Head of caudate nucleus (tissue), 42 donors: ENCODE data around the gene MUC3A.
A peak's percentile ranks its signal among the peaks of the same experiment; 100 is the strongest.

Experiments
- DNase-seq, 42 donors: peaks; one replicate each; pipeline versions ENCODE4 v3.0.0 to v3.0.0-alpha.2; 2020 to 2021; ENCODE audit warnings: mixed read lengths in 7 of 42
- intact Hi-C: fragments of 100-400 bp; cut with DNase I; formaldehyde crosslinking; loops from one replicate; pipeline ENCODE4 v1.15.0; 2022

The MUC3A gene

DNA sequence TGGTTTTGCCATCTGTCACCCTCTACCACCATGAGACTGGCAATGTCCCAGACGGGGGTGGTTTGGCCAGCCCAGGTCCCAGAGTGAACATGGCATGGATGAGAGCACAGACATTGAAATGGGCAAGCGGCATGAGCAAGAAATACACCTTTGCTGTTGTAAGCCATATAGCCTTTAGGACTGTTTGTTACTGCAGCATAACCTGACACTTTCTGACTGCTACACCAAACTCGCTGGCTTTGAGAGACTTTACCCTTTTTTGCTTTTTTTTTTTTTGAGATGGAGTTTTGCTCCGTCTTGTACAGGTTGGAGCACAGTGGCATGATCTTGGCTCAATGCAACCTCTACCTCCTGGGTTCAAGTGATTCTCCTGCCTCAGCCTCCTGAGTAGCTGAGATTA lies 5.2 kb upstream of the MUC3A start:
- intact Hi-C loops: no loop called here

DNA sequence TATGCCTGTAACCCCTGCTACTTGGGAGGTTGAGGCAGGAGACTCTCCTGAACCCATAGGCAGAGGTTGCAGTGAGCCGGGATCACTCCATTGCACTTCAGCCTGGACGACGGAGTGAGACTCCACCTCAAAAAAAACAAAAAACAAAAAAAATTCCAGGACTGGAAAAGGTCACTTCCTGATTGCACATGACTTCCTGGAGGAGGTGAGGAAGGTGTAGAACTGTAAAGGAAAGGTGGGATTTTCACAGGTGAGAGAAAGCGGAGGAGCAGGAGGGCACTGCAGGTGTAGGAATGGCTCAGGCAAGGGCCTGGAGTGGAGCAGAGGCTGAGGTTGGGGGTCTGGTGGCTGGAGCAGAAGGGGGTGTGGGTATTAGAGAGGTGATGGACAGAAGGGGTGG lies 3.2 kb upstream of the MUC3A start:
- DNase-seq: no peak
- intact Hi-C loops: no loop called here

More for the DNA sequence above, 5.2 kb upstream of the MUC3A start:
- no peak for DNase-seq

DNA sequence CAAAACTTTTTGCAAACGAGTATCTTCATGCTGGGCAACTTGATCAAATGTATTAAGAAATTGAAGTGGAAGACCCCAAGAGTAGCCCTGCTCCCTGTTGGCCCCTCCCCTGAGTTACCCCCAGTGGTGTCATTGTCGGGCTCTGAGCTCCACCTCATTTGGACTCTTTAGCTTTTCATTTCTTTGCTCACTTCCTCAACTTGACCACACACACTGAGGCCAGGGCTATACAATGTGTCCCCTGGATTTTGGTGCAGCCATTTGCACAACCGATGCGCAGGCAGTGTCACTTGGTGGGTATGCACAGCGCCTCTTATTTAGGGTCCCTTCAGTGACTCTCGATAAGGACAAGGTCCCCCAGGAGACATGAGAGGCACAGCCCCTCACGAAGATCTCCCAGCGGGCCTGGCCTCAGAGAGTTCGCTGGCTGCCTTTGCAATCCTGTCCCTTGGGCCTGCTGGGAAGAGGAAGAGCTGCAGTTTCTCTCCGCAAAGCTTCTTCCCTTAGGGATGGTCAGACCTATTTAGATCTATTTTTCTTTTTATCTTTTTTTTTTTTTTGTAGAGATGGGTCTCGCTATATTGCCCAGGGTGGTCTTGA lies 2.5 kb upstream of the MUC3A start:
- no peak for DNase-seq
- intact Hi-C loops: no loop called here

DNA sequence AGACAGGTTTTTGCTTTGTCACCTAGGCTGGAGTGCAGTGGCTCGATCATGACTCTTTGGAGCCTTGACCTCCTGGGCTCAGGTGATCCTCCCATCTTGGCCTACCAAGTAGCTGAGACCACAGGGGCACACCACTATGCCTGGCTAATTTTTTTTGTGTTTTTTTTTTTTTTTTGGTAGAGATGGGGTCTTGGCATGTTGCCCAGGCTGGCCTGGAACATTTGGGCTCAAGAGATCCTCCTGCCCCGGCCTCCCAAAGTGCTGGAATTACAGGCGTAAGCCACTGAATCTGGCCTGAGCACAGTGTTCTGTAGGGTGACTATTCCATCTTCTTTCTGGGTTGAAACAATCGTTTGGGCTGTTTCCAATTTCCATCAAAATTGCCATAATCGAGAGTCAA lies 1.5 kb upstream of the MUC3A start:
- no peak for DNase-seq
- intact Hi-C loops: no loop called here

DNA sequence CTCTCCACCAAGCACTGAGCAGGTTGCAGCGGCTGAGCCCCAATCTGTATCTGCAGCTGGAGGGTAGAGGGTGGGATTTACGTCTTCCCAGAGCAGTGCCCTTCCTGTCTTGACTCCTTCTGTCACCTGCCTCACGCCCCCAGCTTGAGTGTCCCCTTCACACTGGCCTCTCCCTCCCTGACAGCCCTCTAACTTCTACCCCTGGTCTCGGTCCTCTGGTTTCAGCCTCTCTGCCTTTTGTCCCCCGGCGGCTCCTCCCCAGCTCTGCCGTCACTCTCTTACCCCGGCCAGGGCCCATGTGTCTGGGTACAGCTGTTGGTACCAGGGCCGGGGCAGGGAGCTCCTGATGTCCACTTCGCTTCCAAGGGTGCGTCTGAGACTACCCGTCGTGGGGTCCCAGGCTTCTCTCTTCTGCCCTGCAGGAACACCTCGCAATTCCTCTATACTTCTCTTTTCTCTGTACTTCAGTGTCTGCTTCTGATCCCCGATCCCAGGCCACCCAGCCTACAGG lies 654 bp downstream of the MUC3A start:
- no peak for DNase-seq
- intact Hi-C loops: no loop called here

DNA sequence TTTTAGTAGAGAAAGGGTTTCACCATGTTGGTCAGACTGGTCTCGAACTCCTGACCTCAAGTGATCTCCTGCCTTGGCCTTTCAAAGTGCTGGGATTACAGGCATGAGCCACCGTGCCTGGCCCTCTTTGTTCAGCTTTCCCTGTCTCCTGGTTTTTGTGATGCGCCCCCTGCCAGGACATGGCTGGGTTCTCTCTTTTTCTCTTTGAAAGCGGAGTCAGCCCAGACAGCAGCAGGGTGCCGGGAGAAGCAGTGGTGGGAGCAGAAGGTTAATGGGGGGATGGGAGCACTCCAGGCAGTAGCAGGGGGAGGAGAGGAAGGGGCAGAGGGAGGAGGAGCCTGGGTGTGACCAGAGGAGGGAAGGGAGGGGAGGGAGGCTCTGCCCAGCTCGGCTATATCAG lies 1.8 kb downstream of the MUC3A start:
- intact Hi-C loops: no loop called here
- no peak for DNase-seq

DNA sequence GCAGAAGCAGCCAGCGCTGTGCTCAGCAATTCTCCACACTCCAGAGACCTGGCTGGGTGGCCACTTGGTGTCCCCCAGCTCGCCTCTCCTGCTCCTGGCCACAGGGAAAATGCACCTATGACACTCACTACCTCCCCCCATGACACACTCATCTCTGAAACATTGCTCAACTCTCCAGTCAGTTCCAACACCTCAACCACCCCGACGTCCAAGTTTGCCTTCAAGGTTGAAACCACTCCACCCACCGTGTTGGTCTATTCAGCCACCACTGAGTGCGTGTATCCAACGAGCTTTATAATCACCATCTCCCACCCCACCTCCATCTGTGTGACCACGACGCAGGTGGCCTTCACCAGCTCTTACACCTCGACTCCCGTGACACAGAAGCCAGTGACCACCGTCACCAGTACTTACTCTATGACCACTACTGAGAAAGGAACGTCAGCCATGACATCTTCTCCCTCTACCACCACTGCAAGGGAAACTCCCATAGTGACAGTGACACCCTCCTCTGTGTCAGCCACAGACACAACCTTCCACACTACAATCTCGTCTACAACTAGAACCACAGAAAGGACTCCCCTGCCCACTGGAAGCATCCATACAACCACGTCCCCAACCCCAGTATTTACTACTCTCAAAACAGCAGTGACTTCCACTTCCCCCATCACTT lies 2.7 kb downstream of the MUC3A start:
- intact Hi-C loops: no loop called here
- no peak for DNase-seq

DNA sequence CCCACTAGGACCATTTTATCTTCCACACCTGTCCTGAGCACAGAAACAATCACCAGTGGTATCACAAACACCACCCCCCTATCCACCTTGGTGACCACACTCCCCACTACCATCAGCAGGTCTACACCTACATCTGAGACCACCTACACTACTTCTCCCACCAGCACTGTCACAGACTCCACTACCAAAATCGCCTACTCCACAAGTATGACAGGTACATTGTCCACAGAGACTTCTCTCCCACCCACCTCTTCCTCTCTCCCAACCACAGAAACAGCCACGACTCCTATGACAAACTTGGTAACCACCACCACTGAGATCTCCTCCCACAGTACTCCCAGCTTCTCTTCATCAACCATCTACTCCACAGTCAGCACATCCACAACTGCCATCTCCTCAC lies 3.3 kb downstream of the MUC3A start:
- intact Hi-C loops: no loop called here
- DNase-seq: no peak

DNA sequence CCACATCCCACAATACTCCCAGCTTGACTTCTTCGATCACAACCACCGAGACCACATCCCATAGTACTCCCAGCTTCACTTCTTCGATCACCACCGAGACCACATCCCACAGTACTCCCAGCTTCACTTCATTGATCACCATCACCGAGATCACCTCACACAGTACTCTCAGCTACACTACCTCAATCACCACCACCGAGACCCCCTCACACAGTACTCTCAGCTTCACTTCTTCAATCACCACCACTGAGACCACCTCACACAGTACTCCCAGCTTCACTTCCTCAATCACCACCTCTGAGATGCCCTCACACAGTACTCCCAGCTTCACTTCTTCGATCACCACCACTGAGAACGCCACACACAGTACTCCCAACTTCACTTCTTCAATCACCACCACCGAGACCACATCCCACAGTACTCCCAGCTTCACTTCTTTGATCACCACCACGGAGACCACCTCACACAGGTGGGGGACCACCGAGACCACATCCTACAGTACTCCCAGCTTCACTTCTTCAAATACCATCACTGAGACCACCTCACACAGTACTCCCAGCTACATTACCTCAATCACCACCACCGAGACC lies 8.6 kb downstream of the MUC3A start:
- DNase-seq: no peak

DNA sequence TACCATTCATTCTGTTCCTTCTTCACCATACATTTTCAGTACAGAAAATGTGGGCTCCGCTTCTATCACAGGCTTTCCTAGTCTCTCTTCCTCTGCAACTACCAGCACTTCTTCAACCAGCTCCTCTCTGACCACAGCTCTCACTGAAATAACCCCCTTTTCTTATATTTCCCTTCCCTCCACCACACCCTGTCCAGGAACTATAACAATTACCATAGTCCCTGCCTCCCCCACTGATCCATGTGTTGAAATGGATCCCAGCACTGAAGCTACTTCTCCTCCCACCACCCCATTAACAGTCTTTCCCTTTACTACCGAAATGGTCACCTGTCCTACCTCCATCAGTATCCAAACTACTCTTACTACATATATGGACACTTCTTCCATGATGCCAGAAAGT lies 10.6 kb downstream of the MUC3A start:
- no peak for DNase-seq
- intact Hi-C loops: no loop called here

More for the DNA sequence above, 8.6 kb downstream of the MUC3A start:
- intact Hi-C loops: no loop called here

DNA sequence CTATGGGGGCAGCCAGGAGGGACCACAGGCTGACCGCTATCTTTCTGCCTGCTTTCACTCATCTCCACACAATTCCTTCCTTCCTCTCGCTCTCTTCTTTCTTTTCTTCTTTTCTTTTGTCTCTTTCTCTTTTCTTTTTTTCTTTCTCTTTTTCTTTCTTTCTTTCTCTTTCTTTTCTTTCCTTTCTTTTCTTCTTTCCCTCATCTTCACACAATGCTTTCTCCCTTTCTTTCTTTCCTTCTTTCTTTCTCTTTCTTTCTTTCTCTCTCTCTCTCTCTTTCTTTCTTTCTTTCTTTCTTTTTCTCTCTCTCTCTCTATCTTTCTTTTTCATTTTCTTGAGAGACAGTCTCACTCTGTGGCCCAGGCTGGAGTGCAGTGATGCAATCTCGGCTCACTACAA lies 13.2 kb downstream of the MUC3A start:
- no peak for DNase-seq
- intact Hi-C loops: no loop called here

DNA sequence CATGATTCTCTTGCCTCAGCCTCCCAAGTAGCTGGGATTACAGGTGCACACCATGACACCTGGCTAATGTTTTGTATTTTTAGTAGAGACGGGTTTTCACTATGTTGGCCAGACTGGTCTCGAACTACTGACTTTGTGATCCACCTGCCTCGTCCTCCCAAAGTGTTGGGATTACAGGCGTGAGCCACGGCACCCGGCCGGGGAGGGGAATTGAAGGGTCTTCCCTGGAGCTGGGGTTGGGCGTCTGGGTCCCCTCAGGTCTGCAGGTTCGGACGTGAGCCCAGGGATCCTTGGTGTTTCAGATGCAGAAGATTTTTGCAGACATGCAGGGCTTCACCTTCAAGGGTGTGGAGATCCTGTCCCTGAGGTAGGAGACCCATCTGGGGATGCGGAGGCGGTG lies 14.1 kb downstream of the MUC3A start:
- DNase-seq: no peak
- intact Hi-C loops: no loop called here

DNA sequence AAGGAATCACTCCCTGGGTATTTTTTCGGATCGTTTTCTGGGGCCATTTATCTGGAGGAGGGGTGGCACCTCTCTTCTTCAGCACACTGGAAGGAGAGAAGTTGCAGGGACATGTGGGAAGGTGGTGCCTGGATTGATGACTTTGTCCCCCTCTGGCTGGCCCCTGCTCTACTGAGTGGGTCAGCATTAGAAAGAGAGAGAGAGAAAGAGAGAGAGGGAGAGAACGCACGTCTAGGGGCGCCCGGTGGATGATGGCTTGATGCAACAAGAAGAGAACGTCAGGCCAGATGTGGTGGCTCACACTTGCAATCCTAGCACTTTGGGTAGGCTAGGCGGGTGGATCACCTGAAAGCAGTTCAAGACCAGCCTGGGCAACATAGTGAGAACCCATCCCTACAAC lies 14.5 kb downstream of the MUC3A start:
- intact Hi-C loops: no loop called here
- DNase-seq: no peak

DNA sequence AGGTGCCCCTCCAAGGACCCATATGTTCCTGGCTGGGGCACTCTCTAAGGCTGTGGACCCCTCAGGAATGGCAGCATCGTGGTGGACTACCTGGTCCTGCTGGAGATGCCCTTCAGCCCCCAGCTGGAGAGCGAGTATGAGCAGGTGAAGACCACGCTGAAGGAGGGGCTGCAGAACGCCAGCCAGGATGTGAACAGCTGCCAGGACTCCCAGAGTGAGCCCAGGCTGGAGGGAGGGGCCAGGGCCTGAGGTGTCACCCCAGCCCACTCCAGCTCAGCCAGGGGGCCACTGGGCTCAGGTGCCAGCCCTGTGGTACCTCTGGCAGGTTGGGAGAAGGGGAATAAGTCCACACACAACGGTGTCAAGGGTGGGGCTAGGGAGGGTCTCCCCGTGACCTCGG lies 15.3 kb downstream of the MUC3A start:
- intact Hi-C loops: no loop called here
- DNase-seq: no peak

DNA sequence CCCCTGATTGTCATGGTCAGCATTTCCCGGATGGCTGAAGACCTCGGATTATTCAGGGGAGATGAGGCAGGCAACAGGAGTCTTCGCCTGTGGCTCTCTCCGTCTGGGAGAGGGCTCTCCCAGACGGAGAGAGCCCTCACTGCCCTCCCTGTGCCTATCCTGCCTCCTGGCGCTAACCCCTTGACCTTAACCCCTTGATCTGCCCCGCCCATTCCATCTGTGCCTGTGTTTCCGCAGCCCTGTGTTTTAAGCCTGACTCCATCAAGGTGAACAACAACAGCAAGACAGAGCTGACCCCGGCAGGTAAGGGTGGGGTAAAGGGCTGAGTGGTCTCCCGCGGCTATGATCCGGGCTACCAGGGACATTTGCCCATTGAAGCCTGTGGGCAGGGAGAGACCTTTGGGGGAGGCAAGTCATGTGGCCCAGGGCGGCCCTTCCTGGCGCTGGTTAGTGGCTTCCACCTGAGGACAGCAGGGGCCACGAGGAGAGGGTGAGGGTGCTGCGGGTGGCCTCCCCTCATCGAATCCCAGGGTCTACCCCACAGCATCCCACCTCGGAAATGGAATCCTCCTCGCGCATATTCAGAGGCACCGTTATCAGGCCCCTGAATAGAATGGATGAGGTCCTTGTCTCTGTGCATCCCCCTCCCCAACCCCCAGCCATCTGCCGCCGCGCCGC lies 15.8 kb downstream of the MUC3A start:
- intact Hi-C loops: no loop called here
- no peak for DNase-seq

DNA sequence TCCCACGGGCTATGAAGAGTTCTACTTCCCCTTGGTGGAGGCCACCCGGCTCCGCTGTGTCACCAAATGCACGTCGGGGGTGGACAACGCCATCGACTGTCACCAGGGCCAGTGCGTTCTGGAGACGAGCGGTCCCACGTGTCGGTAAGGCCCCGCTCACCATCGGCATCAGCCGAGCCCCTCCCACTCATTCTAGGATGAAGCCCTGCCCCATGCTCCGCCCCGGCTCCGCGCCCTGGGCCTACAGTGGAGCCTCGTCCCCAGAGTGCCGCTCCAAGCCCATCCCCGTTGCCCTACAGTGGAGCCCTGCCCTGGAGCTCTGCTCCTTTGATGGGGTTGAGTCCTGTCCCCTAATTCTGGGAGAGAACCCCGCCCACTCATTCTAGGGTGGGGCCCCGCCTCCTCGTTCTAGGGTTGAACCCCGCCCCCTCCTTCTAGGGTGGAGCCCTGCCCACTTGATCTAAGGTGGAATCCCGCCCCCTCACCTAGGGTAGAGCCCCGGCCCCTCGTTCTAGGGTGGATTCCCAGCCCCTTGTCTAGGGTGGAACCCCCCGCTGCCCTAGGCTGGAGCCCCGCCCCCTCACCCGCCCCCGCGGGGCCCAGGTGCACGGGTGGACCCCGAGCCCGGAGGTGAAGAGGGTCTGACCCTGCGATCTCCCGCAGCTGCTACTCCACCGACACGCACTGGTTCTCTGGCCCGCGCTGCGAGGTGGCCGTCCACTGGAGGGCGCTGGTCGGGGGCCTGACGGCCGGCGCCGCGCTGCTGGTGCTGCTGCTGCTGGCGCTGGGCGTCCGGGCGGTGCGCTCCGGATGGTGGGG lies 16.6 kb downstream of the MUC3A start:
- DNase-seq: peak in 41 of 42 donors; percentile 14 to 79 (median 50)
- intact Hi-C loops: no loop called here

DNA sequence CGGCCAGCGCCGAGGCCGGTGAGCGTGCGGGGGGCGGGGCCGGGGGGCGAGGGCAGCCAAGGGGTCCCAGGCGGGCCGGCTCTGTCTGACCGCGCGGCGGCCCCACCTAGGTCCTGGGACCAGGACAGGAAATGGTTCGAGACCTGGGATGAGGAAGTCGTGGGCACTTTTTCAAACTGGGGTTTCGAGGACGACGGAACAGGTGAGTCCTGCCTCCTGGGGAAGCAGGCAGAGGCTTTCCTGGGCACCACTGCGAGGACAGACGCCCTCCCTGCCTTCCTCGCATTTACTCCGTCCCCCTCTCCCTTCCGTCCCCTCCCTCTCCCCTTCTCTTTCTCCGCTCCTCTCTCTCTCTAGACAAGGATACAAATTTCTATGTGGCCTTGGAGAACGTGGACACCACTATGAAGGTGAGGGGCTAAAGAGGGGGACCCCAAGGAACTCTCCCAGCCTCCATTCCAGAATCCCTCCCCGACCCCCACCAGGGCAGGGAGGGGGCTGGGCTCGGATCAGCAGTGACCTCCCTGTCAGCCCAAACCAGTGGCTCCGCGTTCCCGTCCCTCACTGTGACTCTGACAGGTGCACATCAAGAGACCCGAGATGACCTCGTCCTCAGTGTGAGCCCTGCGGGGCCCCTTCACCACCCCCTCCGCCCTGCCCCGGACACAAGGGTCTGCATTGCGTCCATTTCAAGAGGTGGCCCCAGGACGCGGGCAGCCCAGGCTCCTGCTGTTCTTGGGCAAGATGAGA lies 17.4 kb downstream of the MUC3A start:
- DNase-seq: peak in 1 of 42 donors; percentile 19
- intact Hi-C loops: no loop called here

DNA sequence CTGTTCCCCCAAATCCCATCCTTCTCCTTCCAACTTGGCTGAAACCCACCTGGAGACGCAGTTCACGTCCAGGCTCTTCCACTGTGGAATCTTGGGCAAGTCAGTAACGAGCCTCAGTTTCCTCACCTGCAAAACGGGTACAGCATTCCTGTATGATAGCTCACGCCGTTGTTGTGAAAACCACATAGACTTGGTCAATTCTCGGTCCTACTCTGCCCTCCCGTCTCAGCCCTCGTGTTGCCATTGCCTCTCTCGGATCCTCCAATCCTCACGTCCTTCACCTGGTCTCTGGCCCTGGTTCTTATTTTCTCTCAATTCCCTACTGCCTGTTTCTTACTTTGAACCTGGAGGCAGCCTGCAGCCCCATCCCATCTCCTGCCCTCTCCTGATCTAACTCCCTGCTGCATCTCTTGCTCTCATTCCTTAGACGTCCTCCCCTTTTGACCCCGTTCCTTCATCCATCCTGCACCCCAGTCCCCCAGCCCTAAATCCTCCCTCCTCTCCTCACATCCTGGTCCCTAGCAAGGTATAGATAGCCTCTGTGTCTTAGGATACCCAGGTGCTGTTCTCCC lies 18.0 kb downstream of the MUC3A start:
- intact Hi-C loops: no loop called here
- DNase-seq: no peak
